ENCODE measurements around the gene ERC2.

DNA sequence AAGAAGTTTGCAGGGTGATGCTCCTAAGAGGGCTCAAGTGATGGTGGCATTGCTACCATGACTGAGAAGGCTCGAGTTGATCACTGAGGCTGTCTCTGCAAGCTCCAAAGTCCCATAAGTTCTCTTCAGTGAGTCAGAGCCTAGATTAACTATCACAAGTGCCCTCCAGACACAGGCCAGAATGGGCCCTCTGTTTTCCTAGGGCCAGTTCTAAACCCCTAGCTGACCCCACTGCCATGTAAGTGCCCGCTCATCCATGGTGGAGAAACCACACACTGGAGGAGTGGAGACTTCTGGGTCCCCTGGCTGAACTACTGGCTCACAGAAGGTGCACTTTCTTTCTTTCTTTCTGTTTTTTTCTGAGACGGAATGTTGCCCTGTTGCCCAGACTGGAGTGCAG, 893.6 kb downstream of the ERC2 start:
- TF ChIP-seq, protein P1, sequence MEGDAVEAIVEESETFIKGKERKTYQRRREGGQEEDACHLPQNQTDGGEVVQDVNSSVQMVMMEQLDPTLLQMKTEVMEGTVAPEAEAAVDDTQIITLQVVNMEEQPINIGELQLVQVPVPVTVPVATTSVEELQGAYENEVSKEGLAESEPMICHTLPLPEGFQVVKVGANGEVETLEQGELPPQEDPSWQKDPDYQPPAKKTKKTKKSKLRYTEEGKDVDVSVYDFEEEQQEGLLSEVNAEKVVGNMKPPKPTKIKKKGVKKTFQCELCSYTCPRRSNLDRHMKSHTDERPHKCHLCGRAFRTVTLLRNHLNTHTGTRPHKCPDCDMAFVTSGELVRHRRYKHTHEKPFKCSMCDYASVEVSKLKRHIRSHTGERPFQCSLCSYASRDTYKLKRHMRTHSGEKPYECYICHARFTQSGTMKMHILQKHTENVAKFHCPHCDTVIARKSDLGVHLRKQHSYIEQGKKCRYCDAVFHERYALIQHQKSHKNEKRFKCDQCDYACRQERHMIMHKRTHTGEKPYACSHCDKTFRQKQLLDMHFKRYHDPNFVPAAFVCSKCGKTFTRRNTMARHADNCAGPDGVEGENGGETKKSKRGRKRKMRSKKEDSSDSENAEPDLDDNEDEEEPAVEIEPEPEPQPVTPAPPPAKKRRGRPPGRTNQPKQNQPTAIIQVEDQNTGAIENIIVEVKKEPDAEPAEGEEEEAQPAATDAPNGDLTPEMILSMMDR (IDR thresholded peaks at IDR 0.05; ENCODE audit: insufficient read depth, low read length, poor library complexity, severe bottlenecking) = no peak
- no peak for TF ChIP-seq EZH2phosphoT487 (conservative IDR thresholded peaks at IDR 0.05; ENCODE audit: low read length)

Data from SU-DHL-6 (cell line).